LNCaP clone FGC (cell line): ENCODE measurements around the gene KRT28.

Experiments
- DNase-seq: peaks from one replicate; pipeline ENCODE4 v3.0.0-alpha.2; 2011; ENCODE audit warnings: low read depth
- H3K4me3 ChIP-seq: 2 replicates; pipeline ENCODE4 v1.5.1; 2011; ENCODE audit warnings: mild to moderate bottlenecking, low read depth, low read length, control low read depth
- CTCF ChIP-seq: IDR thresholded peaks from 2 replicates; pipeline ENCODE4 v1.5.1; 2012; ENCODE audit warnings: mild to moderate bottlenecking; ENCODE audit not compliant: control insufficient read depth, insufficient read depth; ENCODE audit errors: extremely low read depth

KRT28 gene

GRCh38 chr17:40839194-40839593, 39.4 kb upstream of the KRT28 start:
- DNase-seq, result no peak
- no peak overlapping the region for H3K4me3 ChIP-seq
- no peak for TF ChIP-seq CTCF

- DNase-seq, result no peak
- TF ChIP-seq CTCF, result no peak
These were observed 36.3 kb upstream of the KRT28 start for GRCh38 chr17:40836020-40836419.

GRCh38 chr17:40833882-40834281, 34.1 kb upstream of the KRT28 start:
- H3K4me3 ChIP-seq, result no peak overlapping the region
- no peak for DNase-seq
- TF ChIP-seq CTCF, result no peak

More at GRCh38 chr17:40836020-40836419, 36.3 kb upstream of the KRT28 start:
- H3K4me3 ChIP-seq, result no peak overlapping the region

- H3K4me3 ChIP-seq, result no peak overlapping the region
- TF ChIP-seq CTCF, result no peak
- no peak for DNase-seq
These were observed 33.1 kb upstream of the KRT28 start for GRCh38 chr17:40832840-40833239.

GRCh38 chr17:40830085-40830776, 30.5 kb upstream of the KRT28 start:
- no peak overlapping the region for H3K4me3 ChIP-seq
- TF ChIP-seq CTCF, result no peak
- DNase-seq, result no peak

- no peak for TF ChIP-seq CTCF
These were observed 28.8 kb upstream of the KRT28 start for GRCh38 chr17:40828454-40829044.

More at GRCh38 chr17:40828454-40829044, 28.8 kb upstream of the KRT28 start:
- no peak overlapping the region for H3K4me3 ChIP-seq
- no peak for DNase-seq
